Measurements from ENCODE around the gene SV2C.

SV2C gene

DNA sequence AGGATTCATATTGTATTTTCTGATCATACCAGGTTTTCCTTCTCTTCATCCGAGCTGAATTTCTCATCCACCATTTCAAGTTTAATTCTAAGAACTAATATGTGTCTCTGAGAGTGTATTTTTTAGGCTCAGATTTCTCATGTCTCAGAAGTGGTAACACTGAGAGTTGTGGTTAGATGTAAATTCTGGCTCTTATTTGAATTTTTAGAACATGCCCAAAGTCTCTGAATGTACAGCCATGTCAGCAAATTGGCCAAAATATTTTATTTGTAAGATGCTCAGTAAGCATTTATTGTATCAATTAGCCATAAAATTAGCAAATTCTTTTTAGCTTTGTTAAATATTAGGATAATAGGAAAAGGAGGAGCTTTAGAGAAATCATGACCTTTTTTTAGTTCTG lies 16.6 kb downstream of the SV2C start:
- DNase-seq: no peak

DNA sequence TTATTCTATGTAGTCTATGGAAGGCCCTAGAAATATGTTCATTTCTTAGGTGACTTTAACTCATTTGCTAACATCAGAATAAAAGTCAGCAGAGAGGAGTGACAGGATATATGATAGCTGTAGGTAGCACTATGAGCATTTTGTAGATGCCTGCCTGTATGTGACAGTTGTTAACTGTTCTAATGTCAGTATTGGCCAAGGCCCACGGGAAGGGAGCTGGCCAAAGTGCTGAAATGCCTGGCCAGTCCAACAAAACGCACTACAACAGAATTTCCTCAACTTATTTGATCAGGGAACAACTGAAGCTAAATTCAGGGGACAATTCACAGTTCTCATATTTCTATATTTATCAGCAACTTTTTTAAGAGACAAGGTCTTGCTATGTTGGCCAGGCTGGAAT lies 20.8 kb downstream of the SV2C start:
- DNase-seq: no peak

DNA sequence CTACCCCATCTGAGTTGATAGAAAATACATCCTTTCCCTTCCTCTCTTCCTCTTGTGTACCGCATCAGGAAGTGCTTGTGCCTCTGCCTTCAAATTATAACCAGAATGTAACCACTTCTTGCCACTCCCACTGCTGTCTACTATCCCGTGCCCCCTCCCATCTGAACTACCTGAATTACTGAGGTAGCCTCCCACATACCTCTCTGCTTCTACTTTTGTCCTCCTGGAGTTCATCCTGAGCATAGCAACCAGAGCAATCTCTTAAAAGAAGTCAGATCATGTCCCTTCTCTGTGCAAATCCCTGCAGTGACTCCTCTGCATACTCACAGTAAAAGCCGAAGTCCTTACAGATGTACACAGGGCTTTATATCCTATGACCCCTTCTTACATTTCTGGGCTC lies 23.0 kb downstream of the SV2C start:
- no peak for DNase-seq

DNA sequence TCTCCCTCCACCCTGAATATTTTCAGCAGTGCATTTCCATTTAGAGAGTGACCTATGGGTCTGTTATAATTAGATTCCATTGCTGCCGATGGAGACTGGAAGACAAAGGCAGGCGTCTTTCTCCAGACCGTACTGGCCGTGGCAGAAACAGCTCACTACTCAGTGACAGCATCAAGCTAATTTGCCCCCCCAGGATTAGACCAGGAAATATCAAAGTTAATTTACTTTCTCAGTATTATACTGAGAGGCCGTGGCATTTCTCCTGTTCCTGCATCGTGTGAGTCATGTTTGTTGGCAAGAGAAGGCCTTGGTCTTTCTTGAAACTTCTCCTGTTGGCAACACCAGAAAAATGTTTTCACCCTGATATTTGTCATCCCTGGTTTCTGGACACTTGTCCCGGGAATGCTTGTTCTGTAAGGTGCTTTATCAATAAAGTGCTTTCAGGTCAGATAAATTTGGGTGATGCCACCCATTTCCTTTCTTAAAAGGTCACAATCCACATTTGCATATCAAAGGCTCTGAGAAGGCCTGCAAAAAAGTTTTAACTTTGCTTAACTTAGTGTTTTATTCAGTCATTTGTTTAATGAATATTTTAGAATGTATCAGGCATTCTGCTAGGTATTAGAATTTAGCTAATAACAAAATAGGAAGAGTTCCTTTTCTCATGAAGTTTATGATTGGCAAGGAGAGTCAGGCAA lies 28.4 kb downstream of the SV2C start:
- DNase-seq: no peak

DNA sequence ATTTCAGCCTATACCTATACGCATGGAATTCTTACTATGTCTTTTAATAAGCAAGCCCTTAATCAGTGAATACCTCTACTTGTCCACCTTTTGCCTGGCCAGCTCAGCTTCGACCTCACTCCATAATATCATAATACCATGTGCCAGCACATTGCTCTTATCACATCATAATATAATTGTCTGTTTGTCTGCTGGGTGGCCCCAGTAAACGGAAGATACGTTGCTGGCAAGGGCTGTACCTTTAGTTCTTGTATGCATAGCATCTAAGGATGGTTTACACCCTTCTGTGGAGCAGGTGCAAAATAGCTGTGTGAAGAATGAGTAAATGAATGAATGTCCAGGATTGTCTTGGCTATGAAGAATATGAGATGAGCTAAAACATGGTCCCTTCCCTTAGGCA lies 29.9 kb downstream of the SV2C start:
- DNase-seq: no peak

DNA sequence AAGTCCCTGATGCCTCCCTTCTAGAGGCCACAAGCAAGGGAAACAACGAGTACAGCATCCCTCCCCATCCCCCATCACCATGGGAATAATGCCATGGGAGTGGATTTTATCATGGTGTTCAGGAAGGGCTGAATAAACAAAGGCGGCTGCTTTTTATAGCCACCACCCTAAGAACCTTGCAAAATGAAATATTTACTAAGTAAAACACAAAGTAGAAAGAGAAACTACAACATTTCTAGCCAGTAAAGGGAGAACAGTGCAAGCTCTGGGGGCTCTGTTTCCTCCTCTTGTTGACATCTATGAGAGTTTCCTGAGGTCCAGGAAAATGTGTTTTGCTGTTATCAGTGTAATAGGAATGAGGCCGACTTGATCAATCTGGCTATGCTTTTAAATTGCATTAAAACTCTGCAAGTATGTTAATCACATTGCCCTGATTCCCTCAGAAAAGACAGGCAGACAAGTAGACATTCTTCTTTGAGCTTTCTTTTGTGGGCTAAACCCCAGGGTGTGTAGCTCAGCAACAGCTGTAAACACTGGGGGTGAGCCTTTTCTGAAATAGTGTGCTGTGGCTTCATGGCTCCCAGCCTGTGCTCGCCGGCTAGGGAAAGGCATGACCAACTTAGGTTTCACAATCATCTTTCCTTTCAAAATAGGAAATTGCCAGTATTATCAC lies 31.1 kb downstream of the SV2C start:
- DNase-seq: no peak

DNA sequence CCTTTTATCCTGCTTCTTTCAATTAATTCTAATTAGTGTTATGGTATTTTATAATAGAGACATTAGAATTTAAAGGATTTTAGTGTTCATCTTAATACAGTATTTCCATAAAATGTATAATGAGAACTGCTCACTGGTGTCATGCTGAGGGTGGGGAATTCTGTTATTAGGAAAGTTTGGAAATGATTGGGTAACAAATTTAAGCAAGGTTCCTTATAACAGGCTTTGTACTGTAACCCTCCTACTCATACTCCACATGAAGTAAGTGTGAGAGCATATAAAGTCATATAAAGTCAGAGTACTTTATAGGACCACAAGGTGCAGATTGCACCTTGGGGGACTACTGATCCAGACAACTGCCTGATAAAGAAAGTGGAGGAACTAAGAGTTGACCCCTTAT lies 42.2 kb downstream of the SV2C start:
- DNase-seq: no peak

DNA sequence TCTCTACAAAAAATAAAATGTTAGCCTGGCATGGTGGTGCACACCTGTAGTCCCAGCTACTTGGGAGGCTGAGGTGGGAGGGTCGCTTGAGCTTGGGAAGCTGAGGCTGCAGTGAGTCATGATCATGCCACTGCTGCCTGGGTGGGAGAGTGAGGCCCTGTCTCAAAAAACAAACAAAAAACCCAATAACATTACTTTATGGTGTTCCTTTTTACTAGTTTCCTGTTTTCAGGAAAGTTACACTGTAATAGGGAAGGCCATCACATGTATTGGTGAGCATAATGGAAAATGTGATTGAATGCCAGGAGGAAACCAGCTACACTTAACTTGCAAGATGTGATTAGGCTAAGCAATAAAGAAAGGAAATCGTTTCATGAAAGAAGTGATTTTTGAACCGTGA lies 42.7 kb downstream of the SV2C start:
- no peak for DNase-seq

DNA sequence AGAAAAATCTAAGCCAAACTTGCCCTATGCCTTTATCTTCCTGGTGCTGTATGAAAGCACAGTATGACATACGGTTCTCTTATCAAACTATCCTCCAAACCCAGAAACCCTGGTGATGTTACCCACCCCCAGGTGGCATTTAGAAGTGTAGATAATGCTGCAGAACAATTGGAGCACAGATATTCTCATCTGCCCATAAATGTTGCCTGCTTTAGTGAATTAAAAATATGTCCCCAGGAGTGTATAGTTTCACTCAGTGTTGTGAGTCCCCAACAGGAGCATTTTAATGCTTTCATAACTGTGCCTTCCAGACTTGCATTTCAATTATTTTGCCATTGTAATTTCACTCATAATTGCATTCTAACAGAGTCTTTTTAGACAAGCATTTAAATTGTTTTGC lies 50.8 kb downstream of the SV2C start:
- no peak for DNase-seq

DNA sequence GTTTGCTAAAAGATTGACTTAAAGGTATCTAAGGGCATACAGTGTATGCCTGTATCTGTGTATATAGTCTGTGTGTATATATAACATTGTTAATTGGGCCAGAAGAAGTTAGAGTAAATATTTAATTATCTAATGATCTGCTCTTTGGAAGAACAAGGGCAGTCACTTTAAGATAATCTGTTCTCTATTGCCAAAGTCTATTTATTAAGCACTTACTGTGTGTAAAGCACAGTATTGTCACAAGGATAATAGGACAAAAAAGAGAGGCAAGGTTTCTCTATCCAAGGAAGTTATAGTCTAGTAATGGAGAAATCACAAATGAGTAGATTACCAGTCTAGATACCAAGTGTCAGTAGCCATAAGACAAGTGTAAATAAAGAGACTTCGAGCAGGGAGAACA lies 51.5 kb downstream of the SV2C start:
- DNase-seq: no peak

DNA sequence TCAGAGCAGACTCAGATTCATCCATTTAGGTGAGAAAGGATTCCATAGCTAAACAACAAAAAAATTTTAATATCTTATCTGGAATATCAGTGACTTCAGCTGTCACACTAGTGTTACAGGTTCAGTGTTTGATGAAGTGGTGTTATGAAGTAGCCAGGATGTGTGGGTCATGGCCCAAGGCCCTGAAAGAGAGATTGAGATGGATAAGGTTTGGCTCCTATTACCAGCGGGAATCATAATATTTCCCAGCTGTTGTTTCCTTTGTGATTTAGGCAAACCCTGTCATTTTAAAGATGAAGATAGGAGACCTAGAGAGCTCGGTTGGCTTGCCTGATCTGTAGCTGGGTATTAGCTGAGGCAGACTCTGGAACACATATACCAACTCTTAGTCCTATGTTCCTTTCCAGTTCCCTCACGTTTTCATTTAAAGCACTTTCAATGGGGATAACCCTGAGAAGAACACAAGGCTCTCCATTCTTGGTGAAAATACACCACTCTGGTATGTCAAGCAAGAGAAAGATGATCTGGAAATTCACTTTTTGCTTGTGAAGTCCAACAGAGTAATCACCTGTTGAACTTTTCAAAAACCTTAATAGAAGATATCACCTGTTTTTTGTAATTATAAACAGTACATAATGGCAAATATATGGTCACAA lies 54.8 kb downstream of the SV2C start:
- DNase-seq: no peak

DNA sequence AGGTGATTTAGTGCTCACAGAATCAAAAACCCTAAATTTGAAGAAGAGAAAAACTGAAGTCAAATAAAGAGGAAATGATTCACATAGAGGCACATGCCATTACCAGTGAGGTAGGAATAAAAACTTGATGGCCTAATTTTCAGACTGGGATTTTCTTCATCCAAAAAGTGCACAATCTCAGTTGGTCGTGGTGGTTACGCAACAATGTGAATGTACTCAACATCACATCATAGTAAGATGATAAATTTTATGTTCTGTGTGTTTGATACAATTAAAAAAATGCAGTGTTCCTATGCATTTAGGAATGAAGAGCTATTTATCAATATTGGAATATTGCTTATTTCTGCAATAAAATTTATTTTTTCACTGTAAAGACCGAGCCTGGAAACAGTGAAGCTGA lies 60.7 kb downstream of the SV2C start:
- DNase-seq: no peak

DNA sequence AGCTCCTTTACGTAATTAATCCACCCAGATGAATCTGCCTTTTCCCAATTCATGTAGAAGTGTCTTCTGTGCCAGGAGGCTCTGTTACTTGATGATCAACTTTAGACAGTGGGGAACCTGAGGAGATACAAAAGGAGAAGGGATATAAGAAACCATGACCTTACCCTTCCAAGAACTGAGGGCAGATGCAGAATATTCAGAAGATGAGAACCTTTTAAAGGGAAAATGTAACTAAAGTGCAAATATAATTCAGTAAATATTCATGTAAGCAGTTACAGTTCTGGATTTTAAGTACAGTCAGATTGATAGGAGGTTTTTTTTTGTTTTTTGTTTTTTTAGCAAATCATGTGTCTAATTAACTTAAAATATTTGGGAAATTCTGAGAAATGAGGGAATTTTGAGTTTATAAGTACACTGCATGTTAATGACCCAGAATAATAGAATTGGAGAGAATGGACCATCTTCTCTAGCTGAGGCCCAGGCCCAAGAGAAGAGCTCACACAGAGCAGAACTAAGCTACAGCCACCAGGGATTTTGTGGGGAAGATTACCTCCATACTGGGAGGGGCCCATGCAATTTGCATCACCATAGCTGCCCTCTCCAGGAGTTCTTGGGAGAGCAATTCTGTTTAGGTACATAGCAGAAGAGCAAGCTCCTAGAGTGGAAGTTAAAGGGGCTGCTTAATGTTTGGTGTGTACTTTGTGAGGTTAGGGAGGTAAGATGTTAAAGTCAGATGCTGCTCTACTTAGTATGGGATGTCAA lies 61.5 kb downstream of the SV2C start:
- DNase-seq: no peak

DNA sequence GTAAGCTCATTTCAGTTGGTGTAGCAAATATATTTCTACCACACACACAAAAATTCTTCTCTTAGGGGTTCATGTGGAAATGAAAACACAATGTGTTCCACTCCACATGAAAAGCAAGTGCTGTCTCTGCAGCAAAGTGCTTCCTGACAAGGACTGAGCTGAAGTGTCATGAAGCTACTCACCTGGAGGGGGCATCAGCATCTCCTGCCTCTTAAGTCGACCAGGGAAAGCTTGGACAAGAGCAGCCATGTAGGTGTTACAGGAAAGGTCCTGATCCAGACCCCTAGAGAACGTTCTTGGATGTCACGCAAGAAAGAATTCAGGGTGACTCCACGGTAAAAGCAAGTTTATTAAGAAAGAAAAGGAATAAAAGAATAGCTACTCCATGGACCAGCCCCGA lies 62.8 kb downstream of the SV2C start:
- DNase-seq: no peak

DNA sequence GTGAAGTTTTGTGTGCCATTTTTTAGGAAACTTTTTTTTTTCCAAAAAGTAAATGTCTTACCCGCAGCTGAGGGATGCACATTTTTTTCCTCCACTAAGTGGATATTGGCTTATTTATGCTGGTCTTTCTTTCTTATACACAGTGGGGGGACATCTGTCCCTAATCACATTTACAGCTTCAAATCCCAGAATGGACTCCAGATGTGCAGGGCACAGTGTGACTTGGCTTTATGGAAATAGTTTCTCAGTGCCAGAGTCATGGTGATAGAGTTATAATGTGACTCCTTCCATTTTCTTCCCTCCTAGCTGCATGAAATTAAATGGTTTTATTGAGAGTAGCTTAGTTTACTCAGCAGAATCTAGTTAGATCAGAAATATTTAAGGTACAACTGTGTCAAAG lies 66.5 kb downstream of the SV2C start:
- DNase-seq: no peak

DNA sequence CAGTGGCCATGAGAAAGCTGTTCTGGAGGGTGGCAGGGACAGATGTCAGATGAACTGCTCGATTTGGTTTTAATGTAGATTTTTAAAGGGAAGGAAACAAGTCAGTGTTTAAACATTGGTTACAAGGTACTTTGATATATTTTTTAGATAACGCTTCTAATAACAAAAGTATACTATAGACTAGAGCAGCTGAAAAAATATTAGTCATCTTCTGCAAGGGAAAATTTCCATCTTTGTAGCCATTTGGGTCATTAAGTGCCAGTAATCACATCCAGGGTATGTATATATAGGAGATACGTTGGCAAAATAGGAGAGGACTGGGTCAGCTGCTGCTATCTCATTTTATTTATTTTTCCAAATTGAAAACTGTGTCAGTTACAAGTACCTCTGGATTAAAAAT lies 69.0 kb downstream of the SV2C start:
- no peak for DNase-seq

DNA sequence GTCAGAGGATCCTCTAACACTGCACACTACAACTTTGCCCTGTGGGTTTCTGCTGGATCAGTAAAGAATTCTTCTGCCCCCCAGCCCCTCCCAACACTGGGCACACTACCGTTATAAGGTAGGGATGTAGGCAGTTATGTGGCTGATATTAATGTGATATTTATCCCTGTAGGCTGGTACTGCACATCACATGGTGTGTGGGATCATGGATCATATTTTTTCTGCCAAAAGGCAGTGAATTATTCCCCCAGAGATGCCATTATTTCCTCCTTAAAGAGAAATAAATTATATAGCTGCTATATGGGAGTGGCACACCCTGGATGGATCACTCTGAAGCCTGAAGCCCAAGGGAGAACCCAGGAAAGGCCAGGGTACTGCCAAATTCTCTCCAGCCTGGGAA lies 69.5 kb downstream of the SV2C start:
- DNase-seq: no peak

DNA sequence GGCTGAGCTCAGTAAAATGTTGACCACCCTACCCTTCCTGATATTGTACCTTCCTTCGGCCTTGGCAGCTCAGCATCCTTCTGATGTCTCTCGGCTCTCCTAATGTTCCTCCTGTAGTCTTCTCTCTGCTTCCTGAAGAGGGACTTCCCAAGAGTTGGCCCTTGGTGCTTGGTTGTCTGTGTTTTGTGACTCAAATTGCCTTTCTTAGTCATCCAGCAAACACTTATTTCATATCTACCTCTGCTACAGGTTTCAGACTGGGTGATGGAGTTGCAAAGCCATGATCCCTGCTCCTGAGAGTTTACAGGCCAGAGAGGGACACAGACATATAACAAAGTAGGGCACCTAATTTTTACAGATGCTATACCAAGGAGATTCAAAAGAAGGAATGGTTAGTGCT lies 70.1 kb downstream of the SV2C start:
- no peak for DNase-seq

DNA sequence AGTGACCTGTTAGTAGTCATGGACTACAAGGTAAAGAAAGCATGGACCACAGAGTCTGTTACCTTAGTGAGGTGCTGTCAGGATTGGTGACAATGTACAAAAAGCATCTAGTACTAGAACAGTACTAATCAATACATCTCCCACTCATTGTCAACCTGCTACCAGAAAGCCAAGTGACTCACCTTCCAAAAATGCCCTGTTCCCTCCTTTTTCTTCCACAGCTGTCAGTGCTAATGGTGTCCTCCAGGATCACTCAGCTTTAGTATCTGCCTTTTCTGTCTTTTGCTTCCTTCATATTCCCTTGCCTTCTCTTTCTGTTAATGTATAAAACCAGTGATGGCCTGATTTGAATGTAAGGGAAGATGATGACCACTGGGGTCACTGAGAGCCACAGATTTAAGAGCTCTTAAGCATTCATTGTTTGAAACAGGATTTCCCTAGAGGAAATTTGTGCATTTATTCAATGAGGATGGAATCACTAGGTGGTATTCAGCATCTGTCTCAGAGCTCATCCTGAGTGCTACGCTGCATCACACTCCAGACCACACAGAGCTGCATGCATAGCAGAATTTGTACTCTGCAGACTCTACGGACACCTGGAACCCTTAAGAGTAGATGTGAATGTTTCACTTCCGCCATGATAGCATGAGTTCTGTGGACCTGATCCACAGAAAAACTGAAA lies 71.0 kb downstream of the SV2C start:
- no peak for DNase-seq

DNA sequence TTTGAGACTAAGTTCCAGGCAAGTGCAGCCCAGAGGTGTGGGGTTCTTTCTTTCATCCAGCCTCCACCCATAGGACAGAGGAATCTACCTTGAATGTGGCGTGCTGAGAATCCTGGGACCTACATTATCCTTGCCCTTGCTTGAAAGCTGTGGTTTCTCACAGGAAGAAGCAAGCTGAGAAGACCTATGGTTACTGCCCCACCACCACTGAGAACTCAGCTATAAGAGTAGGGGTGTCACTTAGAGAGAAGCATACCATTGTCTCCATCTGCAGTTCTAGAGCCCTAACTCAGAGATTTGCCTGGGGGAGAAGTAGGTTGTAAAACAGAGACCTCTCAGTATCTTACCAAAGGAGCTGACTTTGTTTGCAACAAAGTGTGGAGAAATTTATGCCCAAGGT lies 72.4 kb downstream of the SV2C start:
- no peak for DNase-seq

DNA sequence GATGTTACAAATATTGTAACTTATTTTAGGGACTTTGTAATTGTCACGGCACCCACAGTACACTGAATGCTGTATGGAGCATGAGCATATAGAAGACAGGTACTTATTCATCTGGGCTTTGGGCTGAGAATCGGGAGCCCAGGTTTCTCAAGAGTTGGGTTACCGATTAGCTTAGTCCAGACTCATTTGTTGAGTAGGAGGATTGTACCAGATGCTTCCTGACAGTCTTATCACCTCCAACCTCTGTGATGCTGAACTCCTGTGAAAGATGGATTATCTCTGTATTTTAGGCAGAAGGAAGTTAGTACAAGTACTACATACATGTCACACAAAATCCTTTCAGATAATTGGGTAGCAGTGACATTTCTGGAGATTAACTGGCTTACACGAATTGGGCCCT lies 79.2 kb downstream of the SV2C start:
- DNase-seq: no peak

DNA sequence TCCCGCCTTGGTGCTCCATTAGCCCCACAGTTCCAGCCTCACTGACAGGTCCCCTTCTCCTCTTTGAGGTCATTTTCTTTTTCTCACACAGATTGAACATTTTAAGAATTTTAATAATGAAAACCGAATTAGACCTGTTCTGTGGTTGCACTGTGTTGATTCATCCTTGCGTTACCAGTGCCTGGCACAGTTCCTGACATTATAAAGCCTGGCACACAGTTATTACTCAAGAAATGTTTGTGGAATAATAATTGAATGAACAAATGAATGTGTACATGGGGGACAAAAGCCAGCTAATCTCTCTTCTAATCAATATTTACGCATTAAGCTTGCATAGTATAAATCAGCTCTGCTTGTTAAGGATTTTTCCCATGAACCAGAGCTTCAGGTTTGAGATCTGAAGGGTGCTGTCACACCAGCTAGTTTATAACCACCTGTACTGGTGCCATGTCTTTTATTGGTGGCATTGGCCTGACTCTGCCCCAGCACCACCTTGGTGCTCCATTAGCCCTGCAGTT lies 80.0 kb downstream of the SV2C start:
- DNase-seq: no peak

DNA sequence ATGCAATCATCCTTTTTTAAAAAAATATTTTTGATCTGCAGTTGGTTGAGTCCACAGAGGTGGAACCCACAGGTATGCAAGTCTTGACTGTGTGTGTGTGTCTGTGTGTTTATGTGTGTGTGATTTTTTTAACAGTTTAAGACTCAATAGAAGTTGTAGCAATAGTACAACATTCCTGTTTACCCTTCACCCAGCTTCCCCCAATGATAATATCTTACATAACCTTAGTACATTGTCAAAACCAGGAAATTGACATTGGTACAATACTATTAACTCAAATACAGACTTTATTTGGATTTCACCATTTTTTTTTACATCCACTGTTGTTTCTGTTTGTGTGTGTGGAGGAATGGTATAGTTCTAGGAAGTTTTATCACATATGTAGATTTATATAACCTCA lies 81.8 kb downstream of the SV2C start:
- no peak for DNase-seq
